ENCODE results near the gene TM9SF4.

DNA sequence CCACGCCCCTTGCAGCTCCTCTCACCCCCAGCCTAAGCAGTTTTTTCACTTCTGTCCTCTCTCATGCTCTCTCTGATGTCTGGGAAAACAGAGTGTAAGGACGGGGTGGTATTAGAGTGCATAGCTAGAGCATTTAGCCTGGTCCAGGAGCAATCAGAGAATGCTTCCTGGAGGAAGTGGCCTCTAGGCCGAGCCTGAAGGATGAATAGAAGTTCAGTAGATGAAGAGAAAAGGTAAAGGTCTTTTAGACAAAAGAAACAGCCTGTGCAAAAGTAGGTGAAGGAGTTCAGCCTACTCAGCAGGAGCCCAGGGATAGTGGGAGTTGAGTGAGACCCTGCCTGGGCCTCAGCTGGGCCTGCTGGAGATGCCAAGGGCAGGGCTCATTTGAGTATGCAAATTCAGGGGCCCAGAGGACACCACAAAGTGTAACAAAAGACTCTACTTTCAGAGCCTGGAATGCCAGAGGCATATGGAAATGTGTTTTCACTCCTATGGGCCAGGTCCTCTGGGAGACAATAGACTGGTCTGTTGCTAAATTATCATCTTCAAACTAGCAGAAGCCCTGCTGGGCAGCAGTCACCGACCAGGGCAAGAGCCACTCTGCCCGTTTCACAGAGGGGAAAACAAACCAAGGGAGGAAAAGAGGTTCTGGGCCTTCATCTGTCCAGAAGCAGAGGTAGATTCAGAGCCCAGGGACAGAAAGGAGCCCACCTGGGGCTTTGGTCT, 19.7 kb upstream of the TM9SF4 start:
- TF ChIP-seq, protein P1, sequence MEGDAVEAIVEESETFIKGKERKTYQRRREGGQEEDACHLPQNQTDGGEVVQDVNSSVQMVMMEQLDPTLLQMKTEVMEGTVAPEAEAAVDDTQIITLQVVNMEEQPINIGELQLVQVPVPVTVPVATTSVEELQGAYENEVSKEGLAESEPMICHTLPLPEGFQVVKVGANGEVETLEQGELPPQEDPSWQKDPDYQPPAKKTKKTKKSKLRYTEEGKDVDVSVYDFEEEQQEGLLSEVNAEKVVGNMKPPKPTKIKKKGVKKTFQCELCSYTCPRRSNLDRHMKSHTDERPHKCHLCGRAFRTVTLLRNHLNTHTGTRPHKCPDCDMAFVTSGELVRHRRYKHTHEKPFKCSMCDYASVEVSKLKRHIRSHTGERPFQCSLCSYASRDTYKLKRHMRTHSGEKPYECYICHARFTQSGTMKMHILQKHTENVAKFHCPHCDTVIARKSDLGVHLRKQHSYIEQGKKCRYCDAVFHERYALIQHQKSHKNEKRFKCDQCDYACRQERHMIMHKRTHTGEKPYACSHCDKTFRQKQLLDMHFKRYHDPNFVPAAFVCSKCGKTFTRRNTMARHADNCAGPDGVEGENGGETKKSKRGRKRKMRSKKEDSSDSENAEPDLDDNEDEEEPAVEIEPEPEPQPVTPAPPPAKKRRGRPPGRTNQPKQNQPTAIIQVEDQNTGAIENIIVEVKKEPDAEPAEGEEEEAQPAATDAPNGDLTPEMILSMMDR (IDR thresholded peaks at IDR 0.05; ENCODE audit: control extremely low read depth in 1 of 3, insufficient read depth in 1 of 3, low read depth in 1 of 3, low read length in 3 of 3): no peak
- TF ChIP-seq GTF2F1 (IDR thresholded peaks at IDR 0.05; ENCODE audit: borderline replicate concordance, low read depth, low read length) (no peak), EZH2 (IDR thresholded peaks at IDR 0.05; ENCODE audit: low read depth, low read length, severe bottlenecking) (no peak), RAD21 (IDR thresholded peaks at IDR 0.05 in 1 of 2, conservative IDR thresholded peaks at IDR 0.05 in 1 of 2; ENCODE audit: low read depth in 2 of 2, low read length in 2 of 2) (no peak; a peak in 1 of 4 replicates)

All from H1 (cell line).